GM19023 (cell line): ENCODE measurements around the gene EVX2.

Source experiments
- ATAC-seq: cut with Tn5 transposase; IDR thresholded peaks from one replicate; pipeline ENCODE4 v1.9.1; 2021; ENCODE audit warnings: mild to moderate bottlenecking, moderate library complexity; ENCODE audit not compliant: unreplicated experiment

The EVX2 gene

DNA sequence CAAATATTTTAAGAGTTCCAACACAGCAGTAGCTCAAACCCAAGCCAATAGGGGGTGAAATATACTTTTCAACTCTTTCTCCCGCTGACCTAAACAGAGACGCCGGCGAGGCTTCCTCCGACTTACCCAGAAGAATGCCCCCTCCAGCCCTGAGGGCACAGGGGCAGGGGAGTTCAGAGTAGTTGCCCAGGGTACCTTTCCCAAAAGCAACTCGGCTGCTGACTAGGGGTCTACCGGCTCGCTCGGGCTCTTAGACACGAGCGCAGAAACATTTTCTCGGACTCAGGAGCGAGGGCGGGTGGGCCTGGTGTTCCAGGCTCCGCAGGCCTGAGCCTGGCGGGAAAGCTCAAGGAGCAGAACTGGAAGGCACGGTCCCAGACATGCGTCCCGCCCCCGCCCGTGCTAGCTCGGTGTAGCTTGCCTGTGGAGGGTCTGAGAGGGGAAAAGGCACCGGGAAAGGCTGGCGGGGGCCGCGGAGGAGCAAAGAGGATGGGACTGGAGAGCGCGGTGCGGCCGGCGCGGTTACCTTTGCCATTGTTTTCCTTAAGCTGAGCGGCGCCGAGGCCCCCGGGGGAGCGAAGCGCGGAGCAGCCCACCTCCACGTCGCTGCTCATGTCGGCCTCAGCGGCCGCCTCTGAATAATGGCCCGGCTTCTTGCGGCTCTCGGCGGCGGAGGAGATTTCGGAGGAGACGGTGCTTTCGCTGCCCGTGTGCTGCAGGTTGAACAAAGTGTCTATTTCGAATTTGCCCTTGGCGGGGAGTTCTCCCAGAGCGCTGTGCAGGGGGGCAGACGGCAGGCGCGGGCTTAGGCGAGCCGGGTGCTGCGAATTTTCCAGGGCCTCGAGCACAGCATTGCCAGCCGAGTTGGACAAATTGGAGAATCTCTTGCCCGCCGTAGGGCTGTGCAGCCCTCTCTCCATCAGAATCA lies 674 bp downstream of the EVX2 start:
- ATAC-seq = no peak

DNA sequence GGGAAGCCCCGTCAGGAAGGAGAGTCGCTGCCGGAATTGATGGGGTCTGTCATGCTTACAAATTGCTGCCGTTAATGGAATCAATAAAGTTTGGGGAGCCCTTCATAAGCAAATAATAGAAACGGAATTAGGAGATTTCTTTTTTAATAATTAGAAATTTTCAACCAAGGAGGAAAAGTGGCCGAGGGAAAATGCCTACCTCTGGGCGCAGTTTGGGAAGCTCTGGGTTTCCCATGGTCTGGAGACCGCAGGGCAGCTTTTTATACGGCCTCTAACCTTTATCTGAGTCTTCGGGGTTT lies 1.3 kb downstream of the EVX2 start:
- no peak for ATAC-seq

DNA sequence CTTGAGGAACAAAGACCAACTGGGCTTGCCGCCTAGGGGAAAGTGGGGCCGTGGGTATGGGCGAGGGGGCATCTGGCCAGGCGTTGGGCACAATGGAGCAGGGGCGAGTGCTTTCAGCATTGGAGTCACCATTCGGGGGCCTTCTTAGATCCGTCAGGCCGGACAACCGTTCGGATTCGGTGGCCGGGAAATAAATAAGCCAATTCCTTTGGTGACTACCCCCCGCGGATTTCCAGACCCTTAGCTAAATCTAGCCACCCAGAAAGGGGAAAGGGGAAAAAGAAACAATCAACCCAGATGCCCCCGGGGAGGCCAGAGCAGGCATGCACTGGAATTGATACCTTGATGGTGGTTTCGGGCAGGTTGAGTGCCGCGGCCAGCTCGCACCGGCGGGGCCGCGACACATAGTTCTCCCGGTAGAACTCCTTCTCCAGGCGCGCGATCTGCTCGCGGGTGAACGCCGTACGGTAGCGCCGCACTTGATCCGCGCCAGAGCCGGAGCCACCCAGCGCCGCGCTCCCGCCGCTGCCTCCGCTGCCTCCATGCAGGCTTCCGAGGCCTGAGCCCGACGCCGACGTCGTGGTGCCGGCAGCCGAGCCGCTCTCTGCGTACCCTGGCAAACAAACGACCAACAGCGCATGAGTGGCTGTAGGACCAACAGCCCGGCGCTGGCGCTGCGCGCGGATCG lies 1.8 kb downstream of the EVX2 start:
- no peak for ATAC-seq

DNA sequence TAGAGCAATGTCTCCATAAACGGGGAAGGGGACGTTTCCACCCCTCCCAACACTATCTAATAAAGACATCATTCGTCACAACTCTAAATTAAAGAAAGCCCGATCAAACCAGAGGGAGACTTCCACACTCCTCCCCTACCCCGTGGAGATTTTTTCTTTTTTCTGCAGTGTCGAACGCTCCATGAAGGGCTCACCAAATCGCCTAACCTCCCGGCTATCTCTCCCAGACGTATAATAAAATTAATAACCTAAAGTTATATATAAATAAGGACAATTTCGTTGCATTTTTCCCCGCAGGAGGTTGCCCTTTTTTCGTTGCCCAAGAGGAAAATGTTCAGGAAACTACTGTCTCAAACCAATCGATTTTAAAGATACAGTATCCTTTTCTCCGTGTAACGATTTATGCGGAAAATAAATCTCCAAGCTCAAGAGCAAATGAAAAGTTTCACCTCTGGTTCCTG lies 2.4 kb downstream of the EVX2 start:
- no peak for ATAC-seq

DNA sequence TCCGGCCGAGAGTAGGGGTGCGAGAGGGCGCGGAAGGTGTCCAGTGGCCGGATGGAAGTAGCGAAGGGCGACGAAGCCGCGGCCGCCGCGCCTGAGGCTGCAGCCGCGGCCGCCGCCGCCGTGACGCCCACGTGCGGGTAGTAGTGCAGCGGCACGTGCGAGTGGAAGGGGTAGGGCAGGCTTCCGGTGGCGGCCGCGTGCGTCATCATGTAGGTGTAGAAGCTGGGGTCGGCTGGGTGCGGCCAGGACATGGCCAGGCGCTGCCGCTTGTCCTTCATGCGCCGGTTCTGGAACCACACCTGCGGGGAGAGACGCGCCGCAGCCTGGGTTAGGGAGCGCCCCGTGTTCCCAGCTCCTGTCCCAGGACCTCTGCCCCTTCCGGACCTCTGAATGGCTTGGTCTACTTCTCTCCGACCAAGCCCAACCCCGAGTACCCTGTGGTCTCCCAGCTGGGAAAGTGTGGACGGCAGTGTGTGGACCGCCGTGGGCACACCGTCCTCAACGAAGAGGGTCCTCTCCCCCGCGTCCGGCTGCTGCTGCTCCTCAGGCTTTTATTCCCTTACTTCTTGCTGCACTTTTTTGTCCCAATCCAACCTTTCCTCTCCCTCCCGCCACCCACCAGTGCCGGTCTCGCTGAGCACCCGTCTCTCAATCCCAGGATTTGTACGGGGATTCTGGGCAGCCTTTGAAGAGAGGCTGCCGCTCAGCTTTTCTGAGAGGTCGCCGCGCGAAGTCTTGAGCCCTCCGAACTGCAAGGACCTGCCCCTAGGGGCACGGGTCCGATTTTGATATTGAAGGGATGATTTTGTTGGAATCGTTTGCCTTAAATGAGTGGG lies 3.0 kb downstream of the EVX2 start:
- no peak for ATAC-seq

DNA sequence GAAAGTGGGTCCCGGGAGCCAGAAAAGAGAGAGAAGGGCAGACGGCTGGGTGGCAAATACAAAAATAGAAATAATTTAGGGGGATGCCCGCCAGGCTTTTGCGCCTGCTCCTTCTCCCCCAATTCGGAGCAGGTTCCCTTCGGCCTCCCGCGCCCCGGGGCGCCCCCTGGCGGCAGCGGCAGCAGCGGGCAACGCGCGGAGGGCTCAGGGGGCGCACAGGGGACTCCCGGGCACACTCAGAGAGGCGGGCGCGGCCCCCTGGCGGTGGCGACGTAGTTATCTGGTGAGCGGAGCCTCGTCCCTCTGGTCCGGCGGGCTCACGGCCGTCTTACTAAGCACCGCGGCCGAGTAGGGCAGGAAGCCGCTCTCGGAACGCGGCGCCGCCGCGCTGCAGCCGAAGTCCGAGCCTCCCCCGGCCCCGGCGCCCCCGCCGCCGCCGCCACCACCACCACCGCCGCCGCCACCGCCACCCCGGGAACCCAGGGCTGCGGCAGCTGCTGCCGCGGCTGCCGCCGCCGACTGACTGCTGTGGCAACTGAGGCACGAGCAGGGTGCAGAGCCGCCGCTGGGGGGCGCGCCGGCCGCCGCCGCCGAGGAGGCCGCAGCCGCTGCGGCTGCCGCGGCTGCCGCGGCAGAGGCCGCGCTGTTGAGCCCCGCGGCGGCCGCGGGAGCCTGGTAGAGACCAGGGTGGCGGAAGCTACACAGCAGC lies 3.8 kb downstream of the EVX2 start:
- ATAC-seq = no peak

DNA sequence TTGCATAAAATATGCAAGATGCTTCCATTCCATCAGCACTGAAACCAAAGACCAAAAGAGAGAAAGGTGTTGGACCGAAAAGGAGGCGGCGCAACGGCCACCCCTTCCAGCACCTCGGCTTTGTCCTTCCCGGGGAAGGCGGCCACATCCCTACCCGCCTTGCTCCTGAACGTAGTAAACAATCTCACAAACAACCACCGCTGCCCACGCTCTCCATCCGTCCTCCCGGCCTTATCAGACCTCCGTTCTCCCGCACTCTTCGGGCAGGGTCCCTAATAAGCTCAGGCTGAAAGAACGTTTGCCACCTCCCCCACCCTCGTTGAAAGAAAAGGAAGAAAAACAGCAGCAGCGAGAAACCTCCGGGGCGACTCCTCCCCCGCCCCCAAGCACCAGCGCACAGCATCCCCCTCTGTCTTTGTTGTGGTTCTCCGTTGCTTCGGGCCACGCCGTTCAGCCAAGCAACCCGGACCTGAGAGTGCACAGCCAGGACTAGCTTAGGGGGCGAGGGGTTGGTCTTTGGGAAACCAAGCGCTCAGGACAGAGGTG lies 4.4 kb downstream of the EVX2 start:
- ATAC-seq = no peak

DNA sequence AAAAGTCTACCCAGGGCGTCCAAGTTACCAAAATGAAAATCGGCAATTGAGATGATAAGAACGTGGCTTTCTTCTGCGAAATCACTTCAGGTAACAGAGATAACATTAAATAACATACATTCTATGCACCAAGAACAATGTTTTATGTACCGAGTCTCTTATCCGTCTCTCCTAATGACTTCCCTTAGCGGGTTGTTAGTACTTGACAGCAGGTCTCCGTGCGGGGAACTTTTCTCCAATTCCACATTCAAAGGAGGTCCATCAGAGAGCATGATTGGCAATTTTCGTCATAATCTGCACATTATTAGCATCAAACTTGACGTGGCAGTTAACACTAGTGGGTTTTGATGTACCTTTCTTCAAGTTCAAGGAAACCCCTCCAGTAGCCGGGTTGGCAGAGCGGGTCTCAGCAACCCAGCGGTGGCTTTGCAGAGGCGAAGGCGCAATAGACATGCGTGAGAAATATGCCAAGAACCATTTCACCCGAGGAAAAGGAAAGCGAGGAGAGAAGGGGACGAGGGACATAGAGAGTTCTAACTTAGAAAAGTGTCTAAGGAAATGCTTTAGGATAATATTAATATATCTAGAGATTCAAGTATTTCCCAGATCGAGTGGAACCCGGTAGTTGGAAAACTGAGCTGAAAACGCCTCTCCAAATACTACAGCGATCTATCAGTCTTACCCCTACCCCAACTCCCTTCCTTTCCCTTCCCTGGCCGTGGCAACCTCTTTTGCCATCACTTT lies 5.0 kb downstream of the EVX2 start:
- no peak for ATAC-seq

DNA sequence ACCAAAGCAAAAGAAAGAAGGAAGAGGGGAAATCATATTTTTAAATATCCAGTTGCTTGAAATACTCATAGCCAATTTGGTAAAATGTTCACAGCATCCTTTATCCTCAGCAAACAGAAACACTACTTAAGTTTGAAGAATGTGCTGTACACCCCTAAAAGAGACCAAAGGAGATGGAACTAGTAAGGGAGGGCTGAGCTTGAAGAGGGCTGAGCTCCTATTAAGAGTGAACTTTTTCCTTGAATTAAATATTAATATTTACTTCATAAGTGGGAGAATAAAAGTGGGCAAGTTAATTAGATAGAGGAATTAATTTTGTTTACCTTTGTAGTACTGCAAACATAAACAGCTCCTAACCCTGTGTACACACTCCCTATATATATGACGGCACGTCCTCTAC lies 7.0 kb downstream of the EVX2 start:
- no peak for ATAC-seq

DNA sequence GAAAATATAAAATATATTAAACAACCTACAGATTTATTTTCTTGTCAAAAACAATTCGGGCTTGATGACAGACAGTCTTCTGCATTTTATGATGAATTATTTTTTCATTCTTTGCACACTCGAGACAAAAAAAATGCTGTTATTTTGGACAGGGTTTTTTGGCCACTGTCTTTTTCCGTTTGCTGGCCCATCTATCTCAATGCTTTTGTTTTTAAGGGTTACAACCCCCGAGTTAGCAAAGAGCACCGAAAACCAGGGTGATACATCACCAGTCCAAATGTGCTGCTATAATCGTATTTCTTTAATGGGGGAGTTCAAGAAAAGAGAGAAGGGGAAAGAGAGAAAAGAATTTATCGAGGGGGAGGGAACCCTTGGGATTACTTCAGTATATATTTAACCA lies 7.7 kb downstream of the EVX2 start:
- no peak for ATAC-seq

DNA sequence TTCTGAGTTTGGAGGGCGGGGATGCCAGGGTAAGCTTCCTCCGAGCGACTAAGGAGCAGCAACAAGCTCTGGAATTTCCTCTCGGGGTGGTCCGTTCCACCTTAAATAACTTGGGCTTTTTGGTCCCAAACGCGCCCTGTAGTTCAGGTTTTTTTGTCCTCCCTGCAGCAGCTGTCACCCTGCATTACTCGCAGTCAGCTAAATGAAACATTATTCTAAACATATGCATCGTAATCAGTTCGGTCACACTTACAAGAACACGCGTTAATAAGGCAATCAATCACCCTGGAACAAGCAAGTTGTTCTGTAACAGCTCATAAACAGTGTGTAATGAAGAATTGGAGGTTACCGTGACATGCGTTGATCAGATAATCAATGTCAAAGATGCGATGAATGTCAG lies 8.3 kb downstream of the EVX2 start:
- no peak for ATAC-seq

DNA sequence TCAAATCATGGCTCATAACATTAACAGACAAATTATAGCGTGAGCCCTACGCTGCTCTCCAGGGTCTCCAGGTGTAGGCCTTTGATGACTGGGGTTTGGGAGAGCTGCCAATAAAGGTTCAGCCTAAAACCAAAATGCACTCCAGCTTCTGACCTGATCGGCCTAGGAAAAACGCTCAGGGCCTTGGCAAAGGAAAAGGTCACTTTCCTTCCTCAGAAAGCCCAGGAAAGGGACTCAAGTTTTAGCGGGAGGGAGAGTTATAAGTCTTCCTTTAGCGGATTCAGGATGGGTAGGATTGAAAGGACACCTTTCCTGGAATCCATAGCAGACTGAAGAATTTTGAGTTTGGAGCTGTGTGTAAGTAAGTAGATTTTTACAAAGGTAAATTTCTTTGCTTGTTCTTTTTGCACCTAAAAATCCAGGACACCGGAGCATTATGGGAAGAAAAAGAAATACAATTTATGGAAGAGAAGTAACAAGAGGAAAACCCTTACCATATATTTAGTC lies 8.8 kb downstream of the EVX2 start:
- no peak for ATAC-seq

DNA sequence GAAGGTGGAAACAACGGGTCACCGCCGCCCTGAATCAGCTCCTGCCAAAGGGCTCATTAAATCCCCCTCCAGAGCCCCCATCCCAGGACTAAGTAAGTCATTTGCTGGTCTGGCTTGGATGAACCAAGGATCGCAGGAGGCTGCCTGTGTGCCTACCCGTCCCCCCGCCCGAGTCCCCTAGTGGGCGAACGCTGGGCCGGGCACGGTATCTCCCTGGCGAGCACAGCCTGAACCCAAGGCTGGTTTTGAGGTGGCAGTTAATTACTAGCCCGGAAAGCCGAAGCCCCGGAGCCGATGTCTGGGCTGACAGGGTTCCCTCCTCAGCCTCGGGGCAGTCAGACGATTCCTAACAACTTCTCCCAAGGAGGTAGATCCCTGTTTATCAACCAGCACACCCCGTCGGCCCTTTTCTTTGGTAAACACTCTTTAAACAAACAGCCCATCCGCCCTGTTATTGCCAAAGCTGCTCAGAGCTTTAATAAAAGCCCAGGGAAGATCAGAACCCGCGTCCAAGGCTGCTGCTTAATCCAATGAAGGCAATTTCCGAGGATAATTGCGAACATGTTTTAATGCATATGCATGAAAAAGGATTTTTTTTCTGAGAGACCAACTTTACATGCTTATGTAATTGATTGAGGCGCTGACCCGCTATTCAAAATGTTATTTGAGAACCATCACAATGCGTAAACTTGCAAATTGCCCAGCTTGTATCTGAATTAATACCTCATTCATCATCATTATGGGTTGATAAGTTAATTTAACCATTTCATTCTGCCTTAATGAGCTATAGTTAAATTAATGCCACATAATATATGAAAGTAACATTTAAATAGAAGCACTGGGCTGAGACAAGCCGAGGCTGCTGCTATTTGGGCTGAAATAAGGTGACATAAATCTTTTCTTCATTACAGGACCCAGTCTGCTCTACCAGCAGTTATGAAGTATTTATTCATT lies 10.5 kb downstream of the EVX2 start:
- no peak for ATAC-seq

DNA sequence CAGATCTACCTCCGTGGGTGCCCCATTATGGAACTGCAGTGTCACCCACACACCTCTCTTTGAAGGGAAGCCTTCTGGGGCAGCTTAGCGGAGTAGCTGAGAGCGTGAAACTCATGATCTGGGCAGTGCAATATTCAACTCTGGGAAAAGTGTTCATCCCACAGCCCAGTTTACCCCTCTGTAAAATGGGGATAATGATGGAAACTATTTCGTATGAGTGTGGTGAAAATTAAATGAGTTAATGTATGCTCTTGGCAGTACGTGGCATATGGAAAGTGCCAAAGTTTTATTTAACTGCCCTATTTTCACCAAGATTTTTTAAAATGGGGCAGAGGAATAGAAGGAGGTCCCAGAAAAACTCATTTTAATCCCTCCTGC lies 11.5 kb downstream of the EVX2 start:
- no peak for ATAC-seq

DNA sequence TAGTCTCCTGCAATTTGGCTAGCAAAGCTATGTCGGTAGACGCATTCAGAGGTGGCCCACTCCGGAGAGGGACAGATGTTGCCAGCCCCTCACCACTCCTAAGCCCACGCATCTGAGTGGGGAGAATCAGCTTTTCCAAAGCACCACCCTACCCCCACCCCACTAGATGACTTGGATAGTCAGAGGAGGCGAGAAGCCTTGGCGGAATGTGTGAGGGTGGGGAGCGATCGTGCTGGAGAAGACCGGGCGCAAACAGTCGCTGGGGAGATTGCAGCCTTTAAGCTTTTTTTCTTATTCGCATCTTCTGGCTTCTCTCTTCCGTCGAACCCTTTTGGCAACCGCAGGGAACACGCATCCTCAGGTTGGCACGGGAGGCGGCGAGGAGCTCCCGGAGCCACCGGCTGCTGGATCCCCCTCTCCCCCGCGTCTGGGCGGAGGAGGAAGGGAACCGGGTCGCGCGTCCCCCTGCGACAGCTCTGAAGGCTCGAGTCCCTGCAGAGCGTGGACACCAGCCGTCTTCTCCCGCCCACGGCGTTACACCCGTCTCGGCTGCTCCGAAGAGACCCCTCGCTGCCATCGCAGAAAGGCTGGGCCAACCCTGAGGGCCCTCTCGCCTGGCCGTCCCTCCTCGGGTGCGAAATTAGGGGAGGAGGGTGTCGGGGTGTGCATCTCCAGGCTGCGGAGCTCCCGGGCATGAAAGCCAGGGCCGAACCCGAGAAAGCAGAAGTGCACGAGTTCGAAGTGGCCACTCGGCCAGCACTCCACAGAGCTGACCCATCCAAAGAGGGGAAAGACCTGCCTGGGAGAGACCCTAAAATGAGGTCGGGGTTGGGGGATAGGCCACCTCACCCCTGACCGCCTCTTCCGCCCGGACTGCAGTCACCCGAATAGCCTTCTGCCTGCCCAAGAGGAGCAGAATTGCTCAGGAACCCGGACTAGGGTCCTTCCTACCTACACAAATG lies 12.2 kb downstream of the EVX2 start:
- no peak for ATAC-seq

DNA sequence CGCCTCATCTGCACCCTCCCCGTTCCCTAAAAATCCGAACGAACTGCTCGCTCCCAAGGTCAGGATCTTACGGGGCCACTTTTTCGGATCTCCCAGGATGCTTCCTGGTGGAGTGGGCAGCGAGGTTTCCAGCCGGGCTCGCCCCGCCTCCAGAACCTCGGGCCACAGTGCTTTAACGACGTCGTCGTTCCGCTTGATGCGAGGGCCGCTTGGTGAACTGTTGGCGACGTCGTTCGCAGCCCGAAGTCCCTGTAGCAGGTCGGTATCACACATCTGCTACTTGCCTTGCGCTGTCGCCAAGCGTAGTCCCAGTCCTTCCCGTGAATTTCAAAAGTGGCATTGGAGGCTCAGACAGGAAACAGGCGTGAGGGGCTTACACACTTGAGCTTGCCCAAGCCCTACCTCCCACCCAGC lies 15.3 kb downstream of the EVX2 start:
- ATAC-seq = no peak

DNA sequence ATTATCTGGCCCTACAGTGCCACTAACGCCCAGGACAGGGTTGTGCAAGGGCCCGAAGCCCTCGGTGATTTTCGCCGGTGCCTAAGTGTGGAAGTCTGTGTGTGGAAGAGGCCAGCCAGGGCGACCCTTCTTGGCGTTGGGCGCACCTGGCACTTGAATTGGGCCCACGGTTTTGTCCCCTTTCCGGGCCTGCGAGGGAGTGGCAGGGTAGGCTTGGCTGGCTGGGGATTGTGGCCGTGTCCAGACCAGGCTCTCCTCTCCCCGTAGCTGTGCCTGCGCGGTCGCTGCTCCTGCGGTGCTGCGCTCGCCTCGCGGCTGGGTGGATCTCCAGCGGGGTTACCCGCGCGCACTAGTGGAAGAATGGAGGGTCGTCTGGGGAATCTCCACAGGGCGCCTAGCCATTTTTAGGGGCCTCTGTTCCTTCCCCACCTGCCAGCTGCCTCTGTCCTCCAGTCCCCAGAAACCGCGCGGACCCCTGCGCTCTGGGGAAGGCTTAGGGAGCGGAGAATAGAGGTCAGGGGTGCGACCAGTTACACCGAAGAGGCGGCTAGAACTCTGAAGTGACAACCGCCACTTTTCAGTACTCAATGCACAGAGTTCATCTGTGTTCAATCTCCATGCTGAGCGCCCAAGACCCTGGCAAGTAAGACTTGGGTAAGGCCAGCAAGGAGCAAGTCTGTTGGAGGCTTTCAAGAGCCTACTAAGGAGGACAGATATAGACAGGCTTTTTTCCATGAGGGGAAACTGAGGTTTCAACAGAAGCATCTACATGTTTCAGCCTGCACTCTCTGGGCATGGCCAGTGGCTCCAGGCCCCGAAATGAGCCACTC lies 16.0 kb downstream of the EVX2 start:
- no peak for ATAC-seq
